Thoracic aorta (tissue), 2 donors: ENCODE measurements around the gene MCM6. TPM values are rescaled to one million over a fixed set of nuclear protein-coding genes. Genes with fewer than 3 reads are reported as not detected.

ENCODE experiments used
- ATAC-seq: fragments of 150-250 bp; one replicate; pipeline ENCODE4 v1.8.0; 2017; ENCODE audit warnings: low read depth; ENCODE audit not compliant: insufficient number of reproducible peaks, low FRiP score
- DNase-seq: peaks from one replicate; pipeline ENCODE4 v3.0.0-alpha.2; 2020; ENCODE audit warnings: low spot score
- H3K27ac ChIP-seq, 2 donors: fragments of 200-600 bp; sonication (generic); 1 replicate in 1 of 2; 2 replicates in 1 of 2; pipeline ENCODE4 v1.5.1; 2016; ENCODE audit warnings: mild to moderate bottlenecking in 2 of 2, moderate library complexity in 2 of 2
- H3K27me3 ChIP-seq: fragments of 200-600 bp; sonication (generic); replicated peaks from 2 replicates; pipeline ENCODE4 v1.6.0; 2016; ENCODE audit warnings: mild to moderate bottlenecking; ENCODE audit not compliant: insufficient read depth
- H3K36me3 ChIP-seq: fragments of 200-600 bp; sonication (generic); one replicate; pipeline ENCODE4 v1.5.1; 2016
- H3K4me1 ChIP-seq, 2 donors: fragments of 200-600 bp; sonication (generic); 1 replicate in 1 of 2; 2 replicates in 1 of 2; pipeline versions ENCODE4 v1.5.1 to v1.6.0; 2016; ENCODE audit warnings: low read depth in 2 of 2, mild to moderate bottlenecking in 1 of 2; ENCODE audit not compliant: control insufficient read depth in 1 of 2
- H3K4me3 ChIP-seq: fragments of 200-600 bp; sonication (generic); 2 replicates; pipeline ENCODE4 v1.5.1; 2016; ENCODE audit warnings: mild to moderate bottlenecking
- H3K9me3 ChIP-seq: fragments of 200-600 bp; sonication (generic); 2 replicates; pipeline ENCODE4 v1.5.1; 2016
- total RNA-seq, 2 donors: library from RNA; depleted of rRNA; stranded (reverse); fragments of >200 nt; gene quantifications; one replicate each; pipeline versions ENCODE4 v1.1.0 to v1.2.3, GENCODE V29; 2016
- TF ChIP-seq, protein P1 (sequence below): fragments of 200-600 bp; sonication (generic); IDR thresholded peaks from one replicate; pipeline ENCODE4 v1.5.1; 2019; ENCODE audit warnings: antibody characterized with exemption

MCM6 gene
- total RNA-seq, 2 donors from 2014 or later, result 8.7 to 16.9 TPM

DNA sequence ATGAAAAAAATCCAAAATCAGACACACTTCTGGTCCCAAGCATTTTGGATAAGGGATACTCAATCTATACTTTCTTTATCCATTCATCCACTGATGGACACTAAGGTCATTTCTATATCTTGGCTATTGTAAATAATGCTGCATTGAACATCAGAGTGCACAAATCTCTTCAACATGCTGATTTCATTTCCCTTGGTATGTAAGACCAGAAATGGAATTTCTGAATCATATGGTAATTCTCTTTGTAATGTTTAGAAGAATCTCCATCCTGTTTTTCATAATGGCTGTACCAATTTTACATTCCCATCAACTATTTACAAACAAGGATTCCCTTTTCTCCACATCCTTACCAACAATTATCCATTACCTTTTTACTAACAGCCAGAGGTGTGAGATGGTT lies 33.7 kb upstream of the MCM6 start:
- peaks cover 9% of the 10 kb centered on the region for H3K36me3 ChIP-seq
- H3K27me3 ChIP-seq, result no peaks in the 10 kb centered on the region
- H3K4me3 ChIP-seq, result no peak overlapping the region
- DNase-seq (no peak), ATAC-seq (no peak)
- TF ChIP-seq, protein P1, sequence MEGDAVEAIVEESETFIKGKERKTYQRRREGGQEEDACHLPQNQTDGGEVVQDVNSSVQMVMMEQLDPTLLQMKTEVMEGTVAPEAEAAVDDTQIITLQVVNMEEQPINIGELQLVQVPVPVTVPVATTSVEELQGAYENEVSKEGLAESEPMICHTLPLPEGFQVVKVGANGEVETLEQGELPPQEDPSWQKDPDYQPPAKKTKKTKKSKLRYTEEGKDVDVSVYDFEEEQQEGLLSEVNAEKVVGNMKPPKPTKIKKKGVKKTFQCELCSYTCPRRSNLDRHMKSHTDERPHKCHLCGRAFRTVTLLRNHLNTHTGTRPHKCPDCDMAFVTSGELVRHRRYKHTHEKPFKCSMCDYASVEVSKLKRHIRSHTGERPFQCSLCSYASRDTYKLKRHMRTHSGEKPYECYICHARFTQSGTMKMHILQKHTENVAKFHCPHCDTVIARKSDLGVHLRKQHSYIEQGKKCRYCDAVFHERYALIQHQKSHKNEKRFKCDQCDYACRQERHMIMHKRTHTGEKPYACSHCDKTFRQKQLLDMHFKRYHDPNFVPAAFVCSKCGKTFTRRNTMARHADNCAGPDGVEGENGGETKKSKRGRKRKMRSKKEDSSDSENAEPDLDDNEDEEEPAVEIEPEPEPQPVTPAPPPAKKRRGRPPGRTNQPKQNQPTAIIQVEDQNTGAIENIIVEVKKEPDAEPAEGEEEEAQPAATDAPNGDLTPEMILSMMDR, result no peak
- no peak overlapping the region for H3K27ac ChIP-seq
- H3K9me3 ChIP-seq, result no peaks in the 10 kb centered on the region
- H3K4me1 ChIP-seq, result no peaks in the 10 kb centered on the region

DNA sequence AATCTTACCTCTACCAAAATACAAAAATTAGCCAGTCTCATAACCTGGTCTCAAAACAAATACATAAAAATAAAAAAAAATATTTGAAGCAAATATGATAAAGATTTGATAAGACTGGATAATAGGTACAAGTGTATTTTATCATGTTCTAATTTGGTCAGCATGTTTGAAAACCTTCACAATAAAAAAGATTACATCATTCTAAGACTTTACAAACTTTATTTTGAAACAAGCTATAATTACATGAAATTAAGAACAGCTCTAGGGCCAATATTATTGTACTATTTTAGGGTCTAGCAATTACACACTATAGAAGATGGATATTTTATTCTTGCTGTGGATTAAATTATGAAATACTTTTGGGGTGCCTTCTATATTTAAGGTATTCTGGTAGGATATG lies 29.4 kb upstream of the MCM6 start:
- no peaks in the 10 kb centered on the region for H3K9me3 ChIP-seq
- TF ChIP-seq, protein P1, result no peak
- peaks cover 3% of the 10 kb centered on the region for H3K36me3 ChIP-seq
- H3K4me3 ChIP-seq, result no peak overlapping the region
- no peaks in the 10 kb centered on the region for H3K4me1 ChIP-seq
- ATAC-seq (no peak), DNase-seq (no peak)
- no peaks in the 10 kb centered on the region for H3K27me3 ChIP-seq
- H3K27ac ChIP-seq, result no peak overlapping the region

DNA sequence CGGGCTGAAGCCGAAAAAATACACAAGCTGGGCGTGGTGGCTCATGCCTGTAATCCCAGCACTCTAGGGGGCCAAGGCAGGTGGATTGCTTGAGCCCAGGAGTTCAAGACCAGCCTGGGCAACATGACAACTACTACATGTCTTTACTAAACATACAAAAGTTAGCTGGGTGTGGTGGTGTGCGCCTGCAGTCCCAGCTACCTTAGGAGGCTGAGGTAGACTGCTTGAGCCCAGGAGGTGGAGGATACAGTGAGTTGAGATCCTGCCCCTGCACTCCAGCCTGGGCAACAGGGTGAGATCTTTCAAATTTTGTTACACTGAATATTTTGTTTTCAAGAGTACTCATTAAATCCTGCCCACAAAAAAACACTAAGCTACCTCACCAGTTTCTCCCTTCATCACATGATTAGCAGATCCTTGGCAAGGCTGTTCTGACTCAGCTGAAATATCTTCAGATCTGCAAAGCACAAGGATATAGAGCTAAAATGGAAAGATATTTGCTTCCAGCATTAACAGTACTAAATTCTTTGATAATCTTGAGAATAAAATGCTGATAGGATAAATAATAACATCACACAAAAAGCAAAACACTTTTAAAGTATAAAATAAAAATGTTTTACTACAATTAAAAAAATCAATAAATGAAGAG lies 28.2 kb upstream of the MCM6 start:
- no peak overlapping the region for H3K27ac ChIP-seq
- DNase-seq (no peak), ATAC-seq (no peak)
- H3K27me3 ChIP-seq, result no peaks in the 10 kb centered on the region
- H3K4me1 ChIP-seq, result no peaks in the 10 kb centered on the region
- TF ChIP-seq, protein P1, result no peak
- H3K9me3 ChIP-seq, result no peaks in the 10 kb centered on the region
- H3K4me3 ChIP-seq, result no peak overlapping the region
- peaks cover 3% of the 10 kb centered on the region for H3K36me3 ChIP-seq

DNA sequence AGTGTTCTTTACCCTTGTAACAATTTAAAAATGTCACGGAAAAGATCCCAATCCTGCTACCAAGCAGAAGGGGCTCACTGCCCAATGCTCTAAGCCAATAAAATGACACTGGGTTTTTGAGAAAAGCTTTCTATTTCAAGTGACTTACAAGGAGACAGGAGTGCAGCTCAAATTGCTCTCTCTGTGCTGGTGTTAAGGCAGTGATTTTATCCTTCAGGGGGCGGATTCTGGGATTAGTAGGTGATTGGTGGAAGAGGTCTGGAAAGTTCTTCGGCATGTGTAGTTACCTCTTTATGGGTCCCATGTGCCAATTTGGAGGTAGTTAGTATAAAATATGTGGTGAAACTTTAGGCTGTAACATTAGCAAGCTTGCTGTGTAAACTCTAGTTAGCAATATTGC lies 27.4 kb upstream of the MCM6 start:
- no peaks in the 10 kb centered on the region for H3K4me1 ChIP-seq
- H3K4me3 ChIP-seq, result no peak overlapping the region
- no peak for ATAC-seq
- H3K27ac ChIP-seq, result no peak overlapping the region
- DNase-seq, result no peak
- no peaks in the 10 kb centered on the region for H3K27me3 ChIP-seq
- TF ChIP-seq, protein P1, result no peak
- peaks cover 3% of the 10 kb centered on the region for H3K36me3 ChIP-seq
- no peaks in the 10 kb centered on the region for H3K9me3 ChIP-seq

DNA sequence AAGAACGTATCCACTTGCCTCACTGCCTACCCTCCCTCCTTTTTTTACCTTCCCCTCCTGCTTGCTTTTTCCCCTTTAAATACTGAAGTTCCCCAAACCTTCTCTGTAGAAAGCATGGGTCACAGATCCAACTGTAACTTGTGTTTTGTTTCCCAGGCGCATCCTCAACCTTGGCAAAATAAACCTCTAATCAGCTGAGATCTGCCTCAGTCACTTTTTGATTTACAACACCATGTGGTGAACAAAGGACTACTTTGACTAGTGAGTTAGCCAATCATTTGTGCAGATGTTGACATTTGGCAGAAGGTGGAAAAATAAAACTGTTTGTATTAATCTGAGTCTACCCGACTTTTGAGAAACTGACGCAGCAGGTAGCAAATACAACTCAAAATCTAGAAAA lies 23.3 kb upstream of the MCM6 start:
- Histone ChIP-seq H3K9me3 (no peaks in the 10 kb centered on the region), H3K36me3 (no peaks in the 10 kb centered on the region), H3K4me3 (no peak overlapping the region), H3K27me3 (no peaks in the 10 kb centered on the region), H3K27ac (no peak overlapping the region), H3K4me1 (no peaks in the 10 kb centered on the region)
- TF ChIP-seq, protein P1, result no peak
- ATAC-seq, result no peak
- no peak for DNase-seq
